ENCODE results near the gene DAP.
"Not testable (repeated sequence)": the region's sequence is repeated elsewhere in the genome, so short reads cannot be mapped to it uniquely, and the experiment has no call there.

The DAP gene

GRCh38 chr5:10734037-10734709 is 26.9 kb downstream of the DAP start:
- no peak for DNase-seq

- no peak for DNase-seq
These were observed 27.6 kb downstream of the DAP start for GRCh38 chr5:10733426-10733825.

- DNase-seq = no peak
These were observed 29.1 kb downstream of the DAP start for GRCh38 chr5:10731913-10732312.

- DNase-seq = no peak
These were observed 31.0 kb downstream of the DAP start for GRCh38 chr5:10730043-10730351.

GRCh38 chr5:10729320-10730042 is 31.6 kb downstream of the DAP start:
- no peak for DNase-seq

- no peak for DNase-seq
These were observed 32.4 kb downstream of the DAP start for GRCh38 chr5:10728679-10729078.

- no peak for DNase-seq
These were observed 33.2 kb downstream of the DAP start for GRCh38 chr5:10727861-10728260.

- no peak for DNase-seq
These were observed 34.0 kb downstream of the DAP start for GRCh38 chr5:10726913-10727517.

- no peak for DNase-seq
These were observed 34.7 kb downstream of the DAP start for GRCh38 chr5:10726179-10726912.

- no peak for DNase-seq
These were observed 35.4 kb downstream of the DAP start for GRCh38 chr5:10725636-10726035.

GRCh38 chr5:10724781-10725507 is 36.1 kb downstream of the DAP start:
- peak; percentile 45 for DNase-seq

GRCh38 chr5:10723514-10723913 is 37.5 kb downstream of the DAP start:
- no peak for DNase-seq

- not testable (repeated sequence) for DNase-seq
These were observed 40.3 kb downstream of the DAP start for GRCh38 chr5:10720766-10721165.

GRCh38 chr5:10719965-10720364 is 41.1 kb downstream of the DAP start:
- DNase-seq = peak; percentile 45

- DNase-seq = not testable (repeated sequence)
These were observed 42.4 kb downstream of the DAP start for GRCh38 chr5:10718617-10719016.

- not testable (repeated sequence) for DNase-seq
These were observed 44.2 kb downstream of the DAP start for GRCh38 chr5:10716825-10717224.

GRCh38 chr5:10715605-10716290 is 45.3 kb downstream of the DAP start:
- DNase-seq = no peak

GRCh38 chr5:10712574-10713366 is 48.3 kb downstream of the DAP start:
- DNase-seq = no peak

GRCh38 chr5:10711562-10711961 is 49.5 kb downstream of the DAP start:
- DNase-seq = no peak

- no peak for DNase-seq
These were observed 50.4 kb downstream of the DAP start for GRCh38 chr5:10710513-10711128.

- no peak for DNase-seq
These were observed 51.1 kb downstream of the DAP start for GRCh38 chr5:10709933-10710332.
